GM23338 (cell line): ENCODE measurements around the gene BATF2. TPM values are rescaled to one million over a fixed set of nuclear protein-coding genes. Genes with fewer than 3 reads are reported as not detected.

Experiments
- ATAC-seq: fragments of 200-7000 bp; cut with Tn5 transposase; 3 replicates; pipeline ENCODE4 v1.9.1; 2020
- DNase-seq: peaks from one replicate; pipeline ENCODE4 v3.0.0-alpha.2; 2015; ENCODE audit warnings: low spot score
- H2AFZ ChIP-seq: fragments of 200-600 bp; sonication (generic); 2 replicates; pipeline ENCODE4 v1.8.0; 2016; ENCODE audit warnings: antibody characterized with exemption, mild to moderate bottlenecking, moderate library complexity
- H3F3A ChIP-seq: fragments of 200-600 bp; sonication (generic); replicated peaks from 2 replicates; pipeline ENCODE4 v1.8.0; 2017; ENCODE audit warnings: antibody characterized with exemption, mixed run types, low read depth
- H3K27ac ChIP-seq: fragments of 200-600 bp; sonication (generic); 2 replicates; pipeline ENCODE4 v1.6.1; 2016; ENCODE audit warnings: low read depth
- H3K27me3 ChIP-seq: fragments of 200-600 bp; sonication (generic); 2 replicates; pipeline ENCODE4 v1.8.0; 2016; ENCODE audit warnings: mild to moderate bottlenecking, mixed run types, moderate library complexity; ENCODE audit not compliant: insufficient read depth
- H3K36me3 ChIP-seq: fragments of 200-600 bp; sonication (generic); 2 replicates; pipeline ENCODE4 v1.8.0; 2016; ENCODE audit warnings: mild to moderate bottlenecking; ENCODE audit not compliant: insufficient read depth
- H3K4me1 ChIP-seq: fragments of 200-600 bp; sonication (generic); 2 replicates; pipeline ENCODE4 v1.8.0; 2016; ENCODE audit warnings: mild to moderate bottlenecking, moderate library complexity; ENCODE audit not compliant: insufficient read depth
- H3K4me2 ChIP-seq: fragments of 200-600 bp; sonication (generic); 2 replicates; pipeline ENCODE4 v1.7.1; 2017; ENCODE audit warnings: mixed run types
- H3K4me3 ChIP-seq: fragments of 200-600 bp; sonication (generic); 2 replicates; pipeline ENCODE4 v1.6.1; 2016; ENCODE audit warnings: mixed run types
- H3K79me2 ChIP-seq: fragments of 200-600 bp; sonication (generic); replicated peaks from 2 replicates; pipeline ENCODE4 v1.8.0; 2017; ENCODE audit warnings: mild to moderate bottlenecking; ENCODE audit not compliant: insufficient read depth
- H3K9me2 ChIP-seq: fragments of 200-600 bp; sonication (generic); 2 replicates; pipeline ENCODE4 v1.8.0; 2017; ENCODE audit not compliant: insufficient read depth
- H4K20me1 ChIP-seq: fragments of 200-600 bp; sonication (generic); replicated peaks from 2 replicates; pipeline ENCODE4 v1.8.0; 2017; ENCODE audit warnings: mild to moderate bottlenecking; ENCODE audit not compliant: insufficient read depth
- H3K27ac Mint-ChIP-seq: 2 replicates; pipeline ENCODE4 v1.8.0; 2020; ENCODE audit warnings: inconsistent platforms, mild to moderate bottlenecking, moderate library complexity, mixed read lengths
- H3K27me3 Mint-ChIP-seq: 3 replicates; pipeline ENCODE4 v1.8.0; 2022; ENCODE audit warnings: low read depth, mild to moderate bottlenecking, moderate library complexity, mixed read lengths, inconsistent platforms; ENCODE audit not compliant: insufficient read depth, poor library complexity
- H3K36me3 Mint-ChIP-seq: 3 replicates; pipeline ENCODE4 v1.8.0; 2021; ENCODE audit warnings: low read depth, mild to moderate bottlenecking, inconsistent platforms, moderate library complexity, mixed read lengths
- H3K4me1 Mint-ChIP-seq: 3 replicates; pipeline ENCODE4 v1.8.0; 2020; ENCODE audit warnings: mild to moderate bottlenecking, inconsistent platforms, mixed read lengths
- H3K4me3 Mint-ChIP-seq: 3 replicates; pipeline ENCODE4 v1.8.0; 2021; ENCODE audit warnings: moderate library complexity, mild to moderate bottlenecking, inconsistent platforms, mixed read lengths
- H3K9me3 Mint-ChIP-seq: 3 replicates; pipeline ENCODE4 v1.8.0; 2020; ENCODE audit warnings: moderate library complexity, mild to moderate bottlenecking, inconsistent platforms, mixed read lengths
- EZH2phosphoT487 ChIP-seq: fragments of 200-600 bp; sonication (generic); IDR thresholded peaks from one replicate; pipeline ENCODE4 v1.8.1; 2018; ENCODE audit warnings: antibody characterized with exemption; ENCODE audit not compliant: unreplicated experiment
- JUNB ChIP-seq: IDR thresholded peaks from one replicate; pipeline ENCODE4 v1.6.1; 2016; ENCODE audit warnings: antibody characterized with exemption; ENCODE audit not compliant: unreplicated experiment
- NANOG ChIP-seq: IDR thresholded peaks from 2 replicates; pipeline ENCODE4 v1.6.1; 2016; ENCODE audit warnings: antibody characterized with exemption, borderline replicate concordance
- ZNF331 ChIP-seq: fragments of 250-450 bp; sonication (Bioruptor Pico); IDR thresholded peaks from 2 replicates; pipeline ENCODE4 v1.5.0; 2020; ENCODE audit warnings: low read depth, mild to moderate bottlenecking, moderate library complexity
- polyA plus RNA-seq: library from polyadenylated mRNA; unstranded; fragments of >200 nt; fragmentation: Nextera tagmentation; extraction: Ambion mirVana; gene quantifications from 2 replicates; pipeline ENCODE4 v1.2.1, GENCODE V29; 2016
- total RNA-seq: library from RNA; depleted of rRNA; stranded (reverse); fragments of >200 nt; shearing (Covaris generic); gene quantifications from 2 replicates; pipeline ENCODE4 v1.2.3, GENCODE V29; 2014
- TF ChIP-seq, protein P1 (sequence below): IDR thresholded peaks from 2 replicates; pipeline ENCODE4 v1.6.1; 2016; ENCODE audit warnings: antibody characterized with exemption
- TF ChIP-seq, protein P2 (sequence below): IDR thresholded peaks from one replicate; pipeline ENCODE4 v1.6.1; 2018; ENCODE audit warnings: antibody characterized with exemption; ENCODE audit not compliant: unreplicated experiment
- TF ChIP-seq, protein P3 (sequence below): fragments of 250-450 bp; sonication (Bioruptor Pico); IDR thresholded peaks from 2 replicates; pipeline ENCODE4 v1.5.0; 2020; ENCODE audit warnings: mild to moderate bottlenecking, moderate library complexity

The BATF2 gene
- total and polyA plus RNA-seq, 2 experiments from 2014 or later = 0.53 to 1.6 TPM

DNA sequence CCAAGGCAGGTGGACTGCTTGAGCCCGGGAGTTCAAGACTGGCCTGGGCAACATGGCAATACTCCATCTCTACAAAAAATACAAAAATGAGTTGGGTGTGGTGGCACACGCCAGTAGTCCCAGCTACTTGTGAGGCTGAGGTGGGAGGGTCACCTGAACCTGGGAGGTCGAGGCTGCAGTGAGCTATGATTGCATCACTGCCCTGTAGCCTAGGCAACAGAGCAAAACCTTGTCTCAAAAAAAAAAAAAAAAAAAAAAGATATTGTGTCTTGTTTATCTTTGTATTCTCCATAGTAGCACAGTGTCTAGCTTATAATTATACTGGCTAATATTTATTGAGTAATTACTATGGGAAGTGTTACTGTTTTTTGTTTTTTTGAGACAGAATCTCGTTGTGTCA lies 45.2 kb downstream of the BATF2 start:
- H3K27ac ChIP-seq = no peak overlapping the region
- no peaks in the 10 kb centered on the region for H4K20me1 ChIP-seq
- Mint-ChIP-seq H3K4me1 (no peaks in the 10 kb centered on the region), H3K9me3 (no peaks in the 10 kb centered on the region), H3K4me3 (no peak overlapping the region), H3K27ac (no peak overlapping the region), H3K36me3 (no peaks in the 10 kb centered on the region), H3K27me3 (peaks cover 3% of the 10 kb centered on the region)
- H2AFZ ChIP-seq = no peak overlapping the region
- H3K4me2 ChIP-seq = no peak overlapping the region
- no peaks in the 10 kb centered on the region for H3F3A ChIP-seq
- no peaks in the 10 kb centered on the region for H3K36me3 ChIP-seq
- ATAC-seq (no peak), DNase-seq (no peak)
- TF ChIP-seq, protein P1, sequence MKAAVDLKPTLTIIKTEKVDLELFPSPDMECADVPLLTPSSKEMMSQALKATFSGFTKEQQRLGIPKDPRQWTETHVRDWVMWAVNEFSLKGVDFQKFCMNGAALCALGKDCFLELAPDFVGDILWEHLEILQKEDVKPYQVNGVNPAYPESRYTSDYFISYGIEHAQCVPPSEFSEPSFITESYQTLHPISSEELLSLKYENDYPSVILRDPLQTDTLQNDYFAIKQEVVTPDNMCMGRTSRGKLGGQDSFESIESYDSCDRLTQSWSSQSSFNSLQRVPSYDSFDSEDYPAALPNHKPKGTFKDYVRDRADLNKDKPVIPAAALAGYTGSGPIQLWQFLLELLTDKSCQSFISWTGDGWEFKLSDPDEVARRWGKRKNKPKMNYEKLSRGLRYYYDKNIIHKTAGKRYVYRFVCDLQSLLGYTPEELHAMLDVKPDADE = no peak
- no peak for TF ChIP-seq ZNF331 (CRISPR knock-in tag)
- TF ChIP-seq EZH2phosphoT487 = no peak
- TF ChIP-seq, protein P2, sequence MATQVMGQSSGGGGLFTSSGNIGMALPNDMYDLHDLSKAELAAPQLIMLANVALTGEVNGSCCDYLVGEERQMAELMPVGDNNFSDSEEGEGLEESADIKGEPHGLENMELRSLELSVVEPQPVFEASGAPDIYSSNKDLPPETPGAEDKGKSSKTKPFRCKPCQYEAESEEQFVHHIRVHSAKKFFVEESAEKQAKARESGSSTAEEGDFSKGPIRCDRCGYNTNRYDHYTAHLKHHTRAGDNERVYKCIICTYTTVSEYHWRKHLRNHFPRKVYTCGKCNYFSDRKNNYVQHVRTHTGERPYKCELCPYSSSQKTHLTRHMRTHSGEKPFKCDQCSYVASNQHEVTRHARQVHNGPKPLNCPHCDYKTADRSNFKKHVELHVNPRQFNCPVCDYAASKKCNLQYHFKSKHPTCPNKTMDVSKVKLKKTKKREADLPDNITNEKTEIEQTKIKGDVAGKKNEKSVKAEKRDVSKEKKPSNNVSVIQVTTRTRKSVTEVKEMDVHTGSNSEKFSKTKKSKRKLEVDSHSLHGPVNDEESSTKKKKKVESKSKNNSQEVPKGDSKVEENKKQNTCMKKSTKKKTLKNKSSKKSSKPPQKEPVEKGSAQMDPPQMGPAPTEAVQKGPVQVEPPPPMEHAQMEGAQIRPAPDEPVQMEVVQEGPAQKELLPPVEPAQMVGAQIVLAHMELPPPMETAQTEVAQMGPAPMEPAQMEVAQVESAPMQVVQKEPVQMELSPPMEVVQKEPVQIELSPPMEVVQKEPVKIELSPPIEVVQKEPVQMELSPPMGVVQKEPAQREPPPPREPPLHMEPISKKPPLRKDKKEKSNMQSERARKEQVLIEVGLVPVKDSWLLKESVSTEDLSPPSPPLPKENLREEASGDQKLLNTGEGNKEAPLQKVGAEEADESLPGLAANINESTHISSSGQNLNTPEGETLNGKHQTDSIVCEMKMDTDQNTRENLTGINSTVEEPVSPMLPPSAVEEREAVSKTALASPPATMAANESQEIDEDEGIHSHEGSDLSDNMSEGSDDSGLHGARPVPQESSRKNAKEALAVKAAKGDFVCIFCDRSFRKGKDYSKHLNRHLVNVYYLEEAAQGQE = no peak
- TF ChIP-seq JUNB = no peak
- TF ChIP-seq, protein P3, sequence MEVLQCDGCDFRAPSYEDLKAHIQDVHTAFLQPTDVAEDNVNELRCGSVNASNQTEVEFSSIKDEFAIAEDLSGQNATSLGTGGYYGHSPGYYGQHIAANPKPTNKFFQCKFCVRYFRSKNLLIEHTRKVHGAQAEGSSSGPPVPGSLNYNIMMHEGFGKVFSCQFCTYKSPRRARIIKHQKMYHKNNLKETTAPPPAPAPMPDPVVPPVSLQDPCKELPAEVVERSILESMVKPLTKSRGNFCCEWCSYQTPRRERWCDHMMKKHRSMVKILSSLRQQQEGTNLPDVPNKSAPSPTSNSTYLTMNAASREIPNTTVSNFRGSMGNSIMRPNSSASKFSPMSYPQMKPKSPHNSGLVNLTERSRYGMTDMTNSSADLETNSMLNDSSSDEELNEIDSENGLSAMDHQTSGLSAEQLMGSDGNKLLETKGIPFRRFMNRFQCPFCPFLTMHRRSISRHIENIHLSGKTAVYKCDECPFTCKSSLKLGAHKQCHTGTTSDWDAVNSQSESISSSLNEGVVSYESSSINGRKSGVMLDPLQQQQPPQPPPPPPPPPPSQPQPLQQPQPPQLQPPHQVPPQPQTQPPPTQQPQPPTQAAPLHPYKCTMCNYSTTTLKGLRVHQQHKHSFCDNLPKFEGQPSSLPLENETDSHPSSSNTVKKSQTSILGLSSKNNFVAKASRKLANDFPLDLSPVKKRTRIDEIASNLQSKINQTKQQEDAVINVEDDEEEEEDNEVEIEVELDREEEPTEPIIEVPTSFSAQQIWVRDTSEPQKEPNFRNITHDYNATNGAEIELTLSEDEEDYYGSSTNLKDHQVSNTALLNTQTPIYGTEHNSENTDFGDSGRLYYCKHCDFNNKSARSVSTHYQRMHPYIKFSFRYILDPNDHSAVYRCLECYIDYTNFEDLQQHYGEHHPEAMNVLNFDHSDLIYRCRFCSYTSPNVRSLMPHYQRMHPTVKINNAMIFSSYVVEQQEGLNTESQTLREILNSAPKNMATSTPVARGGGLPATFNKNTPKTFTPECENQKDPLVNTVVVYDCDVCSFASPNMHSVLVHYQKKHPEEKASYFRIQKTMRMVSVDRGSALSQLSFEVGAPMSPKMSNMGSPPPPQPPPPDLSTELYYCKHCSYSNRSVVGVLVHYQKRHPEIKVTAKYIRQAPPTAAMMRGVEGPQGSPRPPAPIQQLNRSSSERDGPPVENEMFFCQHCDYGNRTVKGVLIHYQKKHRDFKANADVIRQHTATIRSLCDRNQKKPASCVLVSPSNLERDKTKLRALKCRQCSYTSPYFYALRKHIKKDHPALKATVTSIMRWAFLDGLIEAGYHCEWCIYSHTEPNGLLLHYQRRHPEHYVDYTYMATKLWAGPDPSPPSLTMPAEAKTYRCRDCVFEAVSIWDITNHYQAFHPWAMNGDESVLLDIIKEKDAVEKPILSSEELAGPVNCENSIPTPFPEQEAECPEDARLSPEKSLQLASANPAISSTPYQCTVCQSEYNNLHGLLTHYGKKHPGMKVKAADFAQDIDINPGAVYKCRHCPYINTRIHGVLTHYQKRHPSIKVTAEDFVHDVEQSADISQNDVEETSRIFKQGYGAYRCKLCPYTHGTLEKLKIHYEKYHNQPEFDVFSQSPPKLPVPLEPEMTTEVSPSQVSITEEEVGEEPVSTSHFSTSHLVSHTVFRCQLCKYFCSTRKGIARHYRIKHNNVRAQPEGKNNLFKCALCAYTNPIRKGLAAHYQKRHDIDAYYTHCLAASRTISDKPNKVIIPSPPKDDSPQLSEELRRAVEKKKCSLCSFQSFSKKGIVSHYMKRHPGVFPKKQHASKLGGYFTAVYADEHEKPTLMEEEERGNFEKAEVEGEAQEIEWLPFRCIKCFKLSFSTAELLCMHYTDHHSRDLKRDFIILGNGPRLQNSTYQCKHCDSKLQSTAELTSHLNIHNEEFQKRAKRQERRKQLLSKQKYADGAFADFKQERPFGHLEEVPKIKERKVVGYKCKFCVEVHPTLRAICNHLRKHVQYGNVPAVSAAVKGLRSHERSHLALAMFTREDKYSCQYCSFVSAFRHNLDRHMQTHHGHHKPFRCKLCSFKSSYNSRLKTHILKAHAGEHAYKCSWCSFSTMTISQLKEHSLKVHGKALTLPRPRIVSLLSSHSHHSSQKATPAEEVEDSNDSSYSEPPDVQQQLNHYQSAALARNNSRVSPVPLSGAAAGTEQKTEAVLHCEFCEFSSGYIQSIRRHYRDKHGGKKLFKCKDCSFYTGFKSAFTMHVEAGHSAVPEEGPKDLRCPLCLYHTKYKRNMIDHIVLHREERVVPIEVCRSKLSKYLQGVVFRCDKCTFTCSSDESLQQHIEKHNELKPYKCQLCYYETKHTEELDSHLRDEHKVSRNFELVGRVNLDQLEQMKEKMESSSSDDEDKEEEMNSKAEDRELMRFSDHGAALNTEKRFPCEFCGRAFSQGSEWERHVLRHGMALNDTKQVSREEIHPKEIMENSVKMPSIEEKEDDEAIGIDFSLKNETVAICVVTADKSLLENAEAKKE (CRISPR knock-in tag) = no peak
- no peak for TF ChIP-seq NANOG
- no peaks in the 10 kb centered on the region for H3K27me3 ChIP-seq
- H3K9me2 ChIP-seq = no peaks in the 10 kb centered on the region
- no peak overlapping the region for H3K4me3 ChIP-seq
- no peaks in the 10 kb centered on the region for H3K79me2 ChIP-seq
- no peaks in the 10 kb centered on the region for H3K4me1 ChIP-seq
